Endothelial cell (in vitro differentiated cells): ENCODE measurements around the gene GTF2H3. TPM values are rescaled to one million over a fixed set of nuclear protein-coding genes. Genes with fewer than 3 reads are reported as not detected.

Experiments used
- DNase-seq: peaks from one replicate; pipeline ENCODE4 v3.0.0; 2021; ENCODE audit warnings: low spot score
- H3K27ac Mint-ChIP-seq: one replicate; pipeline ENCODE4 v1.8.0; 2021; ENCODE audit warnings: mixed read lengths, inconsistent platforms; ENCODE audit not compliant: unreplicated experiment
- H3K27me3 Mint-ChIP-seq: one replicate; pipeline ENCODE4 v1.8.0; 2021; ENCODE audit warnings: mild to moderate bottlenecking, moderate library complexity, mixed read lengths, inconsistent platforms; ENCODE audit not compliant: unreplicated experiment
- H3K36me3 Mint-ChIP-seq: one replicate; pipeline ENCODE4 v1.8.0; 2021; ENCODE audit warnings: mild to moderate bottlenecking, low read depth, mixed read lengths, inconsistent platforms; ENCODE audit not compliant: unreplicated experiment
- H3K4me1 Mint-ChIP-seq: one replicate; pipeline ENCODE4 v1.8.0; 2021; ENCODE audit warnings: mild to moderate bottlenecking, mixed read lengths, inconsistent platforms; ENCODE audit not compliant: unreplicated experiment
- H3K4me3 Mint-ChIP-seq: one replicate; pipeline ENCODE4 v1.8.0; 2021; ENCODE audit warnings: mild to moderate bottlenecking, mixed read lengths, inconsistent platforms; ENCODE audit not compliant: unreplicated experiment
- H3K9me3 Mint-ChIP-seq: one replicate; pipeline ENCODE4 v1.8.0; 2021; ENCODE audit warnings: mixed read lengths, inconsistent platforms; ENCODE audit not compliant: unreplicated experiment
- total RNA-seq: library from RNA; stranded (reverse); fragmentation: NEBNext Ultra II Directional; extraction: Animal tissue kit (Norgen Biotek cat#: 25700); gene quantifications from one replicate; pipeline ENCODE4 v1.2.1, GENCODE V29; 2021; ENCODE audit not compliant: unreplicated experiment
- TF ChIP-seq, protein P1 (sequence below): fragments of 200-600 bp; sonication (generic); IDR thresholded peaks from one replicate; pipeline ENCODE4 v1.5.0; 2021; ENCODE audit warnings: antibody characterized with exemption; ENCODE audit not compliant: unreplicated experiment

GTF2H3 gene
- total RNA-seq, 1 donor from 2014 or later: 23.1 TPM

DNA sequence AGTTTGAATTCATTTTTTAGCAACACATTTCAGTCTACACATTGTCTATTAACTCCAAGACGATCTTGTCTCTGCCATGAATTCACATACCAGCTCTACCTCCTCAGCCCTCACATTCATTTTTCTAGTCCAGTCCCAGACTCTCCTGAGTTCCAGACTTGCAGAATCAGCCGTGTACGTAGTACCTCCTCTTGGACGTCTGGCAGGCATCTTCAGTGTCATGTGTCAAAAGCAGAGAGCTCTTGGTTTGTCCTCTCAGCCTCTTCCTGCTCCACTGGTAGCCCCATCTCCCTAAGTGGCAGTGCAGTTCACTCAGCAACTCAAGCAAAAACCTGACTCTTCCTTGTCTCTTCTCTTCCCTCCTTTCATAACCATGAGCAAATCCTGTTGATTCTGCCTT, 22.8 kb downstream of the GTF2H3 start:
- TF ChIP-seq, protein P1, sequence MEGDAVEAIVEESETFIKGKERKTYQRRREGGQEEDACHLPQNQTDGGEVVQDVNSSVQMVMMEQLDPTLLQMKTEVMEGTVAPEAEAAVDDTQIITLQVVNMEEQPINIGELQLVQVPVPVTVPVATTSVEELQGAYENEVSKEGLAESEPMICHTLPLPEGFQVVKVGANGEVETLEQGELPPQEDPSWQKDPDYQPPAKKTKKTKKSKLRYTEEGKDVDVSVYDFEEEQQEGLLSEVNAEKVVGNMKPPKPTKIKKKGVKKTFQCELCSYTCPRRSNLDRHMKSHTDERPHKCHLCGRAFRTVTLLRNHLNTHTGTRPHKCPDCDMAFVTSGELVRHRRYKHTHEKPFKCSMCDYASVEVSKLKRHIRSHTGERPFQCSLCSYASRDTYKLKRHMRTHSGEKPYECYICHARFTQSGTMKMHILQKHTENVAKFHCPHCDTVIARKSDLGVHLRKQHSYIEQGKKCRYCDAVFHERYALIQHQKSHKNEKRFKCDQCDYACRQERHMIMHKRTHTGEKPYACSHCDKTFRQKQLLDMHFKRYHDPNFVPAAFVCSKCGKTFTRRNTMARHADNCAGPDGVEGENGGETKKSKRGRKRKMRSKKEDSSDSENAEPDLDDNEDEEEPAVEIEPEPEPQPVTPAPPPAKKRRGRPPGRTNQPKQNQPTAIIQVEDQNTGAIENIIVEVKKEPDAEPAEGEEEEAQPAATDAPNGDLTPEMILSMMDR: no peak
- H3K4me1 Mint-ChIP-seq: no peaks in the 10 kb centered on the region
- no peak for DNase-seq
- no peaks in the 10 kb centered on the region for H3K9me3 Mint-ChIP-seq
- H3K27ac Mint-ChIP-seq: no peak overlapping the region
- H3K36me3 Mint-ChIP-seq: peaks cover 5% of the 10 kb centered on the region
- peaks cover 1% of the 10 kb centered on the region for H3K27me3 Mint-ChIP-seq
- no peak overlapping the region for H3K4me3 Mint-ChIP-seq

DNA sequence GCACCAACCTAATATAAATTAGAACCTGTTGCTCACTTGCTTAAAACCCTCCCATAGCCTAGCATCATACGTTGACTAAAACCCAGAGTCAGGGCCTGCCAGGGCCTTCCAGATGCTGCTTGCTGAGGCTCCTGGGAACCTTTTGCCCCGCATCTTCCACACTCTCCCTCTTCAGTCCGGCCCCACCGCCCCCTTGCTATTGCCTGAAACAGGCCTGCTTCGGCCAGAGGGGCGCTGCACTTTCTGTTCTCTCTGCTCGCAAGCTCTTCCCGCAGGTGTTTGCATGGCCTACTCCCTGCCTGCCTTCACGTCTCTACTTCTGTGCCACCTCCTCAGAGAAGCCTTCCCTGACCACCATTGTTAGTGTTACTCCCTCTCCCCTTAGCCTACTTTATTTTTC, 23.6 kb downstream of the GTF2H3 start:
- H3K4me3 Mint-ChIP-seq: no peak overlapping the region
- DNase-seq: no peak
- no peaks in the 10 kb centered on the region for H3K4me1 Mint-ChIP-seq
- no peak overlapping the region for H3K27ac Mint-ChIP-seq
- H3K27me3 Mint-ChIP-seq: no peaks in the 10 kb centered on the region
- H3K9me3 Mint-ChIP-seq: no peaks in the 10 kb centered on the region
- no peaks in the 10 kb centered on the region for H3K36me3 Mint-ChIP-seq
- TF ChIP-seq, protein P1: no peak

DNA sequence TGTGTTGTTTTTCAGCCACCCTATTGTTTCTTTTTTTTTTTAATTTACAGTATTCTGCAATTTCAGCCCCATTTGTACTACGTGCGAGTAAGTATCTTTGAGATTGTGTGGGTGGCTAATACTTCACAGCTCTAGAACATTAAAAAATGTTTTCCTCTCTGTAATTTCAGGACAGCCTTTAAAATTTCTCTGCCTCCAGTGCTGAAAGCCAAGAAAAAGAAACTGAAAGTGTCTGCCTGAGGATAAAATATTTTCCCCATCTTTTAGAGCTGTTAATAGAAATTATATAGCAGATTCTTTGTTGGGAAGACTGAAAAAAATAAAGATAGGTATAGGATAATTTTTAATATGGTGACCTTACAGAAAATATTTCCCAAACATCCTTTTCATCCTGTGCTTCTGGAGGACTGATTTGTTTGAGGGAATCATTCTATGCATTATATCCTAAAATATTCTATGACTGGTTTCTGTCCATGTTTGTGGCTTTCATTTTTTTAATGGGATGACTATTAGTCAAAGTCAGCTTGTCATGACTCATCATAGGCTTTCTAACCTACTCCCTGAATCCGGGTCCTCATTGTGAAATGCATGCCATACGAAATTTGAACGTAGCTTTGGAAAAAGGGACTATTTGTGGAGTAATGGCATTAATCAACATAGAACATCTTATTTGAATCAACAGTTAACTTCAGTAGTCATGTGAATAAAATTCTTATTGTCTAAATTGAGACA, 26.5 kb downstream of the GTF2H3 start:
- no peaks in the 10 kb centered on the region for H3K4me1 Mint-ChIP-seq
- no peaks in the 10 kb centered on the region for H3K9me3 Mint-ChIP-seq
- no peaks in the 10 kb centered on the region for H3K27me3 Mint-ChIP-seq
- TF ChIP-seq, protein P1: no peak
- DNase-seq: no peak
- no peak overlapping the region for H3K4me3 Mint-ChIP-seq
- no peaks in the 10 kb centered on the region for H3K36me3 Mint-ChIP-seq
- H3K27ac Mint-ChIP-seq: no peak overlapping the region

DNA sequence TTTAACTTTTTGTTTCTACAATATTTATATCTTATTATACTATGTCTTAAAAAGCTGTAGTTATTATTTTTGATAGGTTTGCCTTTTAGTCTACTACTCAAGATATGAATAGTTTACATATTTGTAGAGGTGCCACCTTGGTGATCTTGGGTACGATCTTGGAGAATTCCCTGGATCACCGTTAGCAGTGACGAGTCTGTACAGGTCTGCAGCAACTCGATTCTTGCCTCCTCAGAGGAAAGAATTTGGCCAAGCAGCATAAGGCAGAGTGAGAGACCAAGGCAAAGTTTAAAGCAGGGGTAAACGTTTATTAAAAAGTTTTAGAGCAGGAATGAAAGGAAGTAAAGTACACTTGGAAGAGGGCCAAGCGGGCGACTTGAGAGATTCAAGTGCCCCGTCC, 34.1 kb downstream of the GTF2H3 start:
- Mint-ChIP-seq H3K9me3 (no peaks in the 10 kb centered on the region), H3K4me1 (peaks cover 3% of the 10 kb centered on the region), H3K4me3 (no peak overlapping the region), H3K36me3 (no peaks in the 10 kb centered on the region), H3K27ac (no peak overlapping the region), H3K27me3 (no peaks in the 10 kb centered on the region)
- DNase-seq: no peak
- TF ChIP-seq, protein P1: no peak

DNA sequence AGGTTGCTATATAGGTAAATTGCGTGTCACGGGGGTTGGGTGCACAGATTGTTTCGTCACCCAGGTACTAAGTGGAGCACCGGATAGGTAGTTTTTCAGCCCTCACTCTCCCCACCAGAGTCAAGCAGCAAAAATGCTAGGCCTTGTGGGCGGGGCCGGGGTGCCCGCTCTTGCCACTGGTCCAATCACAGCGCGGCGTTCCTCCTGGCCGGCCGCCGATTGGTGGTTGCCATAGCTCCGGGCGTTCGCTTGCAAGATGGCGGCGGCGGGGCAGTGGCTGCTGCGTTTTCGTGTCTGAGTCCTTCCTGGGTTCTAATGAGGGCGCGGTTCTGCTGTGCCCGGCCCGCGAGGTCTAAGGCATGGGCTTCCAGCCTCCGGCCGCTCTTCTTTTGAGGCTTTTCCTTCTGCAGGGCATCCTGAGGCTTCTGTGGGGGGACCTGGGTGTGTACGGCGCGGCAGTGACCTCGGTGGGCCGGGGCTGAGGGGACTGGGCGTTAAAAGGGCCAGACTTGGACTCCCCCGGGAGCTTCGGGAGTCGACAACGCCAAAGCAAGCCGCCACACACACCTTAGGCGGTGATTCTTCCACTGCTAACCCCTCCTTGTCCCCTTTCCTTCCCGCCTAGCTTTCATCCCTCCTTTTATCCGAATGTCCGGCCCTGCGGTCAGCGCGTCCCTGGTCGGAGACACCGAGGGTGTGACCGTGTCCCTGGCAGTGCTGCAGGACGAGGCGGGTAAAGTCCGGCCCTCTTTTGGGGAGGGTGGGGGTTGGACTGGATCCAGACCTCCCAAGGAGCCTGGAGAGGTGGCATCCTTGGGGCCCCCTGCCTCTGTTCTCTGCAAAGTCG, 37.5 kb downstream of the GTF2H3 start, which contains the start of gene TCTN2:
Gene TCTN2, plus strand, starts transcription at position 232 of the 847 bp plus-strand sequence. Its CDS starts 128 bp downstream, at position 360.
- H3K27ac Mint-ChIP-seq: no peak within 1 kb of the TSS

More for the DNA sequence above, 37.5 kb downstream of the GTF2H3 start, which contains the start of gene TCTN2:
- H3K9me3 Mint-ChIP-seq: no peaks in the 10 kb centered on the region
- DNase-seq: peak; percentile 94
- no peaks in the 10 kb centered on the region for H3K27me3 Mint-ChIP-seq
- peaks cover 7% of the 10 kb centered on the region for H3K36me3 Mint-ChIP-seq
- H3K4me3 Mint-ChIP-seq: peak within 1 kb of the TSS; percentile 92
- peaks cover 3% of the 10 kb centered on the region for H3K4me1 Mint-ChIP-seq
- TF ChIP-seq, protein P1: no peak
